ENCODE results near the gene MAOB.
"Not testable (repeated sequence)": the region's sequence is repeated elsewhere in the genome, so short reads cannot be mapped to it uniquely, and the experiment has no call there.

- TF ChIP-seq CTCF, POLR2A (IDR thresholded peaks at IDR 0.05): not testable (repeated sequence)
Observed at GRCh38 chrX:43922032-43922431, 39.8 kb upstream of the MAOB start.

Data from thyroid gland (tissue), 4 donors.